Epithelial cell of proximal tubule (primary cell): ENCODE results near the gene TM9SF2. TPM values are rescaled to one million over a fixed set of nuclear protein-coding genes. Genes with fewer than 3 reads are reported as not detected.

Experiments
- DNase-seq: peaks from one replicate; pipeline ENCODE4 v3.0.0-alpha.2; 2011; ENCODE audit warnings: low read depth
- H3K4me3 ChIP-seq: 2 replicates; pipeline ENCODE4 v1.5.1; 2011; ENCODE audit warnings: low read depth, mild to moderate bottlenecking, low read length
- total RNA-seq: library from RNA; depleted of rRNA; stranded (reverse); fragments of >200 nt; gene quantifications from 2 replicates; pipeline ENCODE4 v1.2.3, GENCODE V29; 2015
- TF ChIP-seq, protein P1 (sequence below): conservative IDR thresholded peaks from 2 replicates; pipeline ENCODE4 v1.5.1; 2012; ENCODE audit warnings: low read depth, mild to moderate bottlenecking, low read length

The TM9SF2 gene
- total RNA-seq, 1 donor from 2014 or later, result 114 TPM

DNA sequence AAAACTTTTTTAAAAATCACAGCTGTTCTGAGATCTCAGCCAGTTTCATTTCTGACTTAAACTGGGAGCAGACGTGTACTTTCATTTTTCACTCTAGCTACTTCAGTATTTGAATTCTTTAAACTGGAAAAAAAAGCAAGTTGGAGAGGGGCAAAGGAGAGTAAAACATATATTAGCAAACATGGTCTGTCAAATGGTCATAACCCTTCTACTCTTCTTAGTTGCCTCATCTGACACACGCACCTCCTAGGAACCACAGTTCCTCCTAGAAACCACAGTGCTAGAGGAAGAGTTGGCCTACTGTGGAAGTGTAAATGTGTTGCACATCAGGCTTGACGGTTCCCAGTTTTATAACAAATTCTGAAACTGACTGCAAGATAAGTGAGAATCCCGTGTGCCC, 47.2 kb downstream of the TM9SF2 start:
- H3K4me3 ChIP-seq, result no peak overlapping the region
- TF ChIP-seq, protein P1, sequence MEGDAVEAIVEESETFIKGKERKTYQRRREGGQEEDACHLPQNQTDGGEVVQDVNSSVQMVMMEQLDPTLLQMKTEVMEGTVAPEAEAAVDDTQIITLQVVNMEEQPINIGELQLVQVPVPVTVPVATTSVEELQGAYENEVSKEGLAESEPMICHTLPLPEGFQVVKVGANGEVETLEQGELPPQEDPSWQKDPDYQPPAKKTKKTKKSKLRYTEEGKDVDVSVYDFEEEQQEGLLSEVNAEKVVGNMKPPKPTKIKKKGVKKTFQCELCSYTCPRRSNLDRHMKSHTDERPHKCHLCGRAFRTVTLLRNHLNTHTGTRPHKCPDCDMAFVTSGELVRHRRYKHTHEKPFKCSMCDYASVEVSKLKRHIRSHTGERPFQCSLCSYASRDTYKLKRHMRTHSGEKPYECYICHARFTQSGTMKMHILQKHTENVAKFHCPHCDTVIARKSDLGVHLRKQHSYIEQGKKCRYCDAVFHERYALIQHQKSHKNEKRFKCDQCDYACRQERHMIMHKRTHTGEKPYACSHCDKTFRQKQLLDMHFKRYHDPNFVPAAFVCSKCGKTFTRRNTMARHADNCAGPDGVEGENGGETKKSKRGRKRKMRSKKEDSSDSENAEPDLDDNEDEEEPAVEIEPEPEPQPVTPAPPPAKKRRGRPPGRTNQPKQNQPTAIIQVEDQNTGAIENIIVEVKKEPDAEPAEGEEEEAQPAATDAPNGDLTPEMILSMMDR, result no peak
- DNase-seq, result no peak

DNA sequence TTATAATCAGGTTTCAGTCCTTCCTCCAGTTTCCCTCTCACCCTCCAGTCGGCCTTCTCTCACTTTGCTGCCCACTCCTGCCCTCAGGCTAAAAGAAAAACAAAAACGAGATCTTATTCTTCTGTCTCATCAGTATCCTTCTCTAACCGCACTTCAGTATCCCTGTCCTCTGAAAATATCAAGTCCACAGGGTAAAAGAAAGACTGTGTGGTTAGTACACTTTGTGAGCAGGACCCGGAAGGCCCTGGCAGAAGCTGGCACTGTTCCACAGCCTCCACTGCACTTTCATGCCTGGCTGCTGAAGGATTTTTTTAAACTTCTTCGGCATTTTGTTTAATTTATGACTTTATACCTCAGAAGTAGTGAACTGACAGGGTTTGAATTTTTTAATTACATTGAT, 51.8 kb downstream of the TM9SF2 start:
- H3K4me3 ChIP-seq, result no peak overlapping the region
- TF ChIP-seq, protein P1, result no peak
- DNase-seq, result no peak

DNA sequence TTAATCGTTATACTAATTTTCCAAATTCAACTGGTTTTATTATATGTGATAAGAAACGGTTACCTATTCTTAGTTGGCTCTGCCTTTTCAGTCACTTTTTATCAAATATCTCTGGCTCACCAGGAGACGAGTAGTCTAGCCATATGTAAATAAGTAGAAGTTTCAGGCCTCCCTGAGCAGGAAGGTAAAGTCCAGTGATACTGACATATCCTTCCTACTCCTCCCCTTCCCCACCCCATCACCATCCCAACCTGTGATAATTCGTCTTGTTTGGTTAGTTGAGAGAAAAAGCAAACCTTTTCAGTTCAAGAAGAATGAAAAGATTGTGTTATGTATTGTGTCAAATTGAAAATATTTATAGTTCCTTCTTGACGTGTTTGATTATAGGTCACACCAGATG, 53.9 kb downstream of the TM9SF2 start:
- H3K4me3 ChIP-seq, result no peak overlapping the region
- TF ChIP-seq, protein P1, result no peak
- no peak for DNase-seq

DNA sequence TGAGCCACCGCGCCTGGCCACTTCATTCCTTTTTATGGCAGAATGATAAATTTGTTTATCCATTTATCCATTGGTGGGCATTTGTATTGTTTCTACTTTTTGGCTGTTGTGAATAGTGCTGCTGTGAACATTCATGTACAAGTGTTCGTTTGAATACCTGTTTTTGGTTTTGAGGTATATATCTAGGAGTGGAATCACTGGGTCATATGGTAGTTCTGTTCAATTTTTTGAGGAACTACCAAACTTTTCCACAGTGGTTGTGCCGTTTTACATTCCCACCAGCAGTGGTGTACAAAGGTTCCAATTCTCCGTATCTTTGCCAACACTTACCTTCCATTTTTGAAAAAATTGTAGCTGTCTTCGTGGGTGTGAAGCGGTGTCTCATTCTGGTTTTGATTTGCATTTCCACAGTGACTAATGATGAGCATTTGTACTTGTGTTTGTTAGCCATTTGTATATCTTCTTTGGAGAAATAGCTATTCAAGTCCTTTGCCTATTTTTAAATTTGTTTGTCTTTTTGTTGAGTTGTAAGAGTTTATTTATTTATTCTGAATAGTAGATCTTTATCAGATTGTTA, 55.7 kb downstream of the TM9SF2 start:
- TF ChIP-seq, protein P1, result no peak
- DNase-seq, result no peak
- no peak overlapping the region for H3K4me3 ChIP-seq

DNA sequence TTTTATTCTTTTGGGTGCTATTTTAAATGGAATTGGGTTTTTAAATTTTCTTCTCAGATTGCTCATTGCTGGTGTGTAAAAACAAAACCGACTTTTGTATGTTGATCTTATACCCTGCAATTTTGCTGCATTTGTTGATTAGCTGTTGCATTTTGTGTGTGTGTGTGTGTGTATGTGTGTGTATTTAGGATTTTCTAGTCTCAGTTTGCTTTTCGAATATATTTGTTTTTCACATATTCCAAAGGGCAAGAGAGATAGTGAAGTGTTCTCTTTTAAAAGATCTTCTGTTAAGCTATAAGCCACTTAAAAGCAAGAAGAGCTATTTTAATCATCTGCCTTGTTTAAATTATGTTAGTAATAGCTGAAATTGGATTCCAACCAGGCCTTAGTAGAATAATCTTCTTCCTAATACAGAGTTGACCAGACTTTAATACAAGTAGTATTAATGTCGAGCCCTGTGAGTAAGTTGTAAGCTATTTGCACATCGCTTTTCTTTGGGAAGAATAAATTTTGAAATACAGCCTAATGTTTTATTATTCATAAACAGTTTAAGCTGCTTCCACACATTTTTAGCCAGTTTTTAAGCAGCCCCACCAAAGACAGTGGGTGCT, 57.4 kb downstream of the TM9SF2 start:
- no peak overlapping the region for H3K4me3 ChIP-seq
- TF ChIP-seq, protein P1, result no peak
- DNase-seq, result no peak

DNA sequence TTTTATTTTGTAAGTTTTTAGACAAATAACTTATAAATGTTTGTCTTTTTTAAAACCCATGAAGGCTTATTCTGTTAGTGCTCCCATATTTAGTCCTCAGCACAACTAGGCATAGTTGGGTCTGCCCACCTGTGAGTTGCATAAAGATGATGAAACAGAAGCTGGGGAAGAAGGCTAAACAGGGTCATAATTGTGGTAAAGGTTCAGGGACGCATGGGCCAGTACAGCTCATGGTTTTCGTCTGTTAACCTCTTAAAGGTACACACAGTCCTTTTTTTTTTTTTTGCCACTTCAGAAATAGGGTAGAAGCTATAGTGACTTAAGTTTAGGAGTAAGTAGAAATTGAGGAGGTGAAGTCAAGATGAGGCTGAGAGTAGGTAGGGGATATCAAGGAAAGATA, 58.3 kb downstream of the TM9SF2 start:
- DNase-seq, result no peak
- TF ChIP-seq, protein P1, result no peak
- H3K4me3 ChIP-seq, result no peak overlapping the region

DNA sequence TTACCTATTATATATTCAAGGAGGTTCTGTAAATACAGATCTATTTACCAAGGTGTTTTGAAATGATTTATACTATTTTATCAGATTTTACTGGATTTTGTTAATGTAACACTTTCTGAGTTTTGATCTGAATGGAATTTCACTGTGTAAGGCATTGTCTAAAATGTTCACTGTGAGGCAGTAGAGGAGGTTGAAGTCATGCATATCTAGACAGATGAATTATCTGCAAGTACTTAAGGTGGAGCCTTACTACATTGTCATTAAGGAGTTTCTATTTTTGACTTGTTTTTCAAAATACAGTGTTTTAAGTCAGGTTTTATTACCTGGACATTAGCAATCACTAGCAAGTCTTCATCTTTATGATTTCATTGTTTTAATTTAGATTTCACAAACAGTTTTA, 62.1 kb downstream of the TM9SF2 start:
- DNase-seq, result no peak
- H3K4me3 ChIP-seq, result no peak overlapping the region
- TF ChIP-seq, protein P1, result no peak
